Heart left ventricle (tissue), 16 donors: ENCODE measurements around the gene MID1. TPM values are rescaled to one million over a fixed set of nuclear protein-coding genes. Genes with fewer than 3 reads are reported as not detected.
A peak's percentile ranks its signal among the peaks of the same experiment; 100 is the strongest.

ENCODE experiments used
- ATAC-seq, 4 donors: fragments of 200-7000 bp; cut with Tn5 transposase; one replicate each; pipeline ENCODE4 v1.9.1; 2020 to 2022; ENCODE audit warnings: moderate library complexity in 4 of 4, mild to moderate bottlenecking in 3 of 4, moderate number of reproducible peaks in 1 of 4
- DNase-seq, 5 donors: peaks; one replicate each; pipeline ENCODE4 v3.0.0-alpha.2; 2020
- H3K27ac ChIP-seq, 12 donors: fragments of 200-600 bp; sonication (generic) in 4 of 12; one replicate each; pipeline versions ENCODE4 v1.5.0 to v1.8.0; 2016 to 2022; ENCODE audit warnings: mild to moderate bottlenecking in 2 of 12
- H3K27me3 ChIP-seq, 9 donors: fragments of 200-600 bp; sonication (generic) in 2 of 9; one replicate each; pipeline versions ENCODE4 v1.5.1 to v1.8.0; 2016 to 2022; ENCODE audit warnings: mild to moderate bottlenecking in 3 of 9
- H3K36me3 ChIP-seq, 9 donors: fragments of 200-600 bp; sonication (generic) in 2 of 9; one replicate each; pipeline versions ENCODE4 v1.5.0 to v1.8.0; 2018 to 2022; ENCODE audit warnings: mild to moderate bottlenecking in 2 of 9
- H3K4me1 ChIP-seq, 12 donors: fragments of 200-600 bp; sonication (generic) in 4 of 12; one replicate each; pipeline versions ENCODE4 v1.5.0 to v1.8.0; 2016 to 2022; ENCODE audit warnings: mild to moderate bottlenecking in 3 of 12
- H3K4me3 ChIP-seq, 12 donors: fragments of 200-600 bp; sonication (generic) in 4 of 12; one replicate each; pipeline versions ENCODE4 v1.5.0 to v1.8.0; 2017 to 2022; ENCODE audit warnings: mild to moderate bottlenecking in 9 of 12, moderate library complexity in 4 of 12
- H3K9me3 ChIP-seq, 12 donors: fragments of 200-600 bp; sonication (generic) in 4 of 12; one replicate each; pipeline versions ENCODE4 v1.5.0 to v1.8.0; 2016 to 2022; ENCODE audit warnings: mild to moderate bottlenecking in 1 of 12
- CTCF ChIP-seq, 12 donors: fragments of 200-600 bp; sonication (generic) in 4 of 12; IDR thresholded peaks; one replicate each; pipeline versions ENCODE4 v1.5.0 to v1.8.0; 2018 to 2022; ENCODE audit warnings: antibody characterized with exemption in 12 of 12, mild to moderate bottlenecking in 5 of 12
- POLR2A ChIP-seq, 2 donors: fragments of 450-650 bp; IDR thresholded peaks; one replicate each; pipeline ENCODE4 v1.6.1; 2017; ENCODE audit warnings: antibody characterized with exemption in 2 of 2, mild to moderate bottlenecking in 2 of 2, moderate library complexity in 2 of 2
- WGBS, 4 donors: extraction: QIAGEN DNeasy Blood & Tissue Kit in 2 of 4; methylation state at CpG; one replicate each; pipeline versions ENCODE4 v1.1.5 to v1.1.7; 2013 to 2018; 5-methylcytosine and 5-hydroxymethylcytosine counted together
- intact Hi-C, 10 donors: fragments of 100-400 bp; cut with DNase I; formaldehyde crosslinking; loops; one replicate each; pipeline versions ENCODE4 v1.11.1 to v1.14.2; 2022
- polyA plus RNA-seq, 2 donors: library from polyadenylated mRNA; stranded (reverse); fragments of 200-250 nt; gene quantifications; one replicate each; pipeline ENCODE4 v1.2.3, GENCODE V29; 2013
- total RNA-seq, 9 donors: library from RNA; depleted of rRNA in 2 of 9; stranded (reverse); fragments of >200 nt in 2 of 9; fragmentation: NEBNext Ultra II Directional in 3 of 9; extraction: Animal tissue kit (Norgen Biotek cat#: 25700) in 3 of 9; gene quantifications; one replicate each; pipeline versions ENCODE4 v1.1.0 to v1.2.4, GENCODE V29; 2016 to 2023
- donor health status: ischemic (EF 13 %, LVEDD 7.1; RV severe dilation, severe dysfunction).
- donor health status: healthy with polysubstance abuse.
- donor health status: DM: no; HTN: yes; CAD: no.
- donor health status: DM: no; HTN: no; CAD: no.
- donor health status: ischemic (EF 25% LVEDD 6.9; RV normal size, moderate dysfunction).
- donor health status: ischemic (EF 25% LVEDD 5.7; RV mildly dilated, moderate dysfunction).
- donor health status: healthy.
- donor health status: DM: yes; HTN: yes; CAD: no.
- donor health status: ischemic (EF 35%, LVEDD 5.7; RV mildly dilated, moderate dysfunction).
- donor health status: nonischemic (EF 11% LVEDD 7.7; RV severe dilation, severe dysfunction).
- donor health status: DM: yes; HTN: yes; CAD: no.
- donor health status: PGD.
- donor health status: ischemic (EF 29% LVEDD 5.4; RV normal size, mild dysfunction).
- donor health status: nonischemic (EF 23%, LVEDD 6.1; RV moderate dilation, normal function).

Gene MID1
- total and polyA plus RNA-seq, 11 donors, result 1.6 to 18.7 (median 4.8) TPM

GRCh38 chrX:10602646-10603045, 17.7 kb downstream of the MID1 start:
- 68 to 93% (median 77%) methylated on average over 2 of the region's 2 CpGs for WGBS, 4 donors
- H3K9me3 ChIP-seq, result no peaks in the 10 kb centered on the region
- H3K4me1 ChIP-seq, result peaks cover 0 to 20% (median 0%) of the 10 kb centered on the region in 12 donors
- intact Hi-C loops, result loop anchor here in 1 of 10 donors (10.0 kb wide), 1 partner anchor 98 kb away; no protein-coding TSS in a partner anchor
- DNase-seq (no peak), ATAC-seq (no peak)
- no peaks in the 10 kb centered on the region for H3K36me3 ChIP-seq
- no peaks in the 10 kb centered on the region for H3K27me3 ChIP-seq
- no peak overlapping the region for H3K4me3 ChIP-seq
- peak overlapping the region in 1 of 12 donors; percentile 28 for H3K27ac ChIP-seq
- TF ChIP-seq POLR2A (IDR thresholded peaks at IDR 0.05), result no peak
- no peak for TF ChIP-seq CTCF (IDR thresholded peaks at IDR 0.05)

GRCh38 chrX:10600479-10600878, 19.9 kb downstream of the MID1 start:
- H3K36me3 ChIP-seq, result no peaks in the 10 kb centered on the region
- intact Hi-C loops, result loop anchor here in 1 of 10 donors (10.0 kb wide), 1 partner anchor 96 kb away; no protein-coding TSS in a partner anchor
- H3K4me3 ChIP-seq, result no peak overlapping the region
- H3K27ac ChIP-seq, result no peak overlapping the region
- no peaks in the 10 kb centered on the region for H3K9me3 ChIP-seq
- DNase-seq (no peak), ATAC-seq (no peak)
- WGBS, 4 donors, result 37 to 69% (median 56%) methylated on average over 1 of the region's 1 CpG
- no peak for TF ChIP-seq POLR2A (IDR thresholded peaks at IDR 0.05)
- no peak for TF ChIP-seq CTCF (IDR thresholded peaks at IDR 0.05)
- peaks cover 0 to 22% (median 0%) of the 10 kb centered on the region in 12 donors for H3K4me1 ChIP-seq
- no peaks in the 10 kb centered on the region for H3K27me3 ChIP-seq

GRCh38 chrX:10598540-10598939, 21.8 kb downstream of the MID1 start:
- peaks cover 0 to 10% (median 0%) of the 10 kb centered on the region in 12 donors for H3K4me1 ChIP-seq
- ATAC-seq, result peak in 3 of 4 donors; percentile 71 to 84 (median 82)
- H3K27ac ChIP-seq, result peak overlapping the region in 4 of 12 donors; percentile 2 to 46 (median 39)
- no peaks in the 10 kb centered on the region for H3K36me3 ChIP-seq
- H3K27me3 ChIP-seq, result no peaks in the 10 kb centered on the region
- intact Hi-C loops, result loop anchor here in 1 of 10 donors (10.0 kb wide), 1 partner anchor 124 kb away; no protein-coding TSS in a partner anchor
- H3K4me3 ChIP-seq, result no peak overlapping the region
- DNase-seq, result peak in 4 of 5 donors; percentile 16 to 48 (median 36)
- TF ChIP-seq CTCF (IDR thresholded peaks at IDR 0.05) (no peak), POLR2A (IDR thresholded peaks at IDR 0.05) (no peak)
- whole genome bisulfite sequencing, 4 donors, result 24 to 36% (median 28%) methylated on average over 5 of the region's 5 CpGs
- H3K9me3 ChIP-seq, result no peaks in the 10 kb centered on the region

- ATAC-seq, result peak in 3 of 4 donors; percentile 40 to 51 (median 45)
- WGBS, 4 donors, result 55 to 92% (median 70%) methylated on average over 1 of the region's 1 CpG
- H3K27ac ChIP-seq, result peak overlapping the region in 4 of 12 donors; percentile 36 to 46 (median 40)
Observed at GRCh38 chrX:10597871-10598270, 22.5 kb downstream of the MID1 start.

More at GRCh38 chrX:10597871-10598270, 22.5 kb downstream of the MID1 start:
- peaks cover 0 to 10% (median 0%) of the 10 kb centered on the region in 12 donors for H3K4me1 ChIP-seq
- DNase-seq, result peak in 1 of 5 donors; percentile 22
- intact Hi-C loops, result loop anchor here in 1 of 10 donors (10.0 kb wide), 1 partner anchor 123 kb away; no protein-coding TSS in a partner anchor
- no peak for TF ChIP-seq POLR2A (IDR thresholded peaks at IDR 0.05)
- peak in 11 of 12 donors; percentile 12 to 57 (median 41) for TF ChIP-seq CTCF (IDR thresholded peaks at IDR 0.05)
- H3K36me3 ChIP-seq, result no peaks in the 10 kb centered on the region
- H3K9me3 ChIP-seq, result no peaks in the 10 kb centered on the region
- H3K4me3 ChIP-seq, result no peak overlapping the region
- H3K27me3 ChIP-seq, result no peaks in the 10 kb centered on the region
